Measurements from ENCODE around the gene STK36. TPM values are rescaled to one million over a fixed set of nuclear protein-coding genes. Genes with fewer than 3 reads are reported as not detected.

STK36 gene
- total RNA-seq, 1 experiment from 2014 or later, result 48.6 TPM

DNA sequence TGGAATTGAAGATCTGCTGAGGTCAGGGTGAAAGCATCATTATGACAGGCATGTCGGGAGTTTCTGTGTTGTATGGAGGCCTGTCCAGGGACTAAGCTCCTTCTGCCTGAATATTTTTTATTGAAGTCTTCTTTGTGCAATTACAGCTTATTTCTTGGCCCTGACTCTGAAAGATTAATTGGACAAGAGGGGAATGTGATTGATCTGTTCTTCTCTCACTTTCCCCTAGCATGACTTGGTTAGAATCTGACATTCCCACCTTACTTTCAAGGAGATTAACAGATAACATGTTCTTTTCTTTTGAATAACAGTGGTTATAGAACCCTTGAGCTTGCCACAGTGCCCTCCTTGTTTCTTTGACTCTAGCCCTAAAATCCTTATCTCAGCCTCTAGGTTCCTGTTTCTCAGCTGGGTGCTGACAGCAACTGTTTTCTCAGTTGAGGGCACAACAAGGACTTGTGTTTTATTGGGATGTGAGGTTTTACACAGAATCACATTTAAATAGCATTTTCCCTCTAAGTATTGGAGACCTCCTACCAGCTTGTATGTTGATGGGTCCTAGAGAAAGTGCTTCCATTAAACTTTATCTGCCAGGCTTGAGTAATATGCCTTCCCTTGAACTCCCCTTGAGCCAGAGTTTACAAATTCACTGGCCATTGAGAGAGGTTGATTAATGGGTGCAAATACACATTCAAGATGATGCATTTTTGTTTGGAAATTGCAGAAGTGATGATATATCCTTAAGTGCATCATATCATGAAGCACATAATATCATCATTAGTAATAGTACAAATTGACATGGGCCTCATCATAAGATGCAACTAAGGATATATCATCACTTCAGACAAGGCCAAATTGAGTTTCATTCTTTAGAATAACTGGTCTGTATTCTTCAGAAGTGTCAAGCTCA, 51.2 kb downstream of the STK36 start:
- CTCF ChIA-PET, result no interaction called here
- Histone ChIP-seq H3K27me3 (ENCODE audit: control insufficient read depth, insufficient read depth, low read length) (no peaks in the 10 kb centered on the region), H3K4me3 (ENCODE audit: low read depth in 2 of 2, low read length in 2 of 2) (no peak overlapping the region), H3K27ac (ENCODE audit: low read length) (no peak overlapping the region; the same call in 1 of the 2 replicates), H3K4me1 (ENCODE audit: control insufficient read depth, insufficient read depth, low read length) (peaks cover 18% of the 10 kb centered on the region), H3K9me3 (ENCODE audit: control insufficient read depth, insufficient read depth, low read depth, low read length) (no peaks in the 10 kb centered on the region; the same call in 1 of the 2 replicates), H3K36me3 (ENCODE audit: control insufficient read depth, insufficient read depth, low read length) (no peaks in the 10 kb centered on the region)
- in situ Hi-C loops (cut with HindIII; ENCODE audit: low pct_unique_long_range_greater_than_20kb, low sequenced_read_pairs) (no loop called here), intact Hi-C loops (cut with micrococcal nuclease; ENCODE audit: unreplicated experiment) (no loop called here)
- DNase-seq (ENCODE audit: low read depth, low spot score) (no peak), ATAC-seq (no peak)
- BruUV-seq (replicated peaks), result no TSS peak
- POLR2A ChIA-PET, result no interaction called here
- TF ChIP-seq, protein P1, sequence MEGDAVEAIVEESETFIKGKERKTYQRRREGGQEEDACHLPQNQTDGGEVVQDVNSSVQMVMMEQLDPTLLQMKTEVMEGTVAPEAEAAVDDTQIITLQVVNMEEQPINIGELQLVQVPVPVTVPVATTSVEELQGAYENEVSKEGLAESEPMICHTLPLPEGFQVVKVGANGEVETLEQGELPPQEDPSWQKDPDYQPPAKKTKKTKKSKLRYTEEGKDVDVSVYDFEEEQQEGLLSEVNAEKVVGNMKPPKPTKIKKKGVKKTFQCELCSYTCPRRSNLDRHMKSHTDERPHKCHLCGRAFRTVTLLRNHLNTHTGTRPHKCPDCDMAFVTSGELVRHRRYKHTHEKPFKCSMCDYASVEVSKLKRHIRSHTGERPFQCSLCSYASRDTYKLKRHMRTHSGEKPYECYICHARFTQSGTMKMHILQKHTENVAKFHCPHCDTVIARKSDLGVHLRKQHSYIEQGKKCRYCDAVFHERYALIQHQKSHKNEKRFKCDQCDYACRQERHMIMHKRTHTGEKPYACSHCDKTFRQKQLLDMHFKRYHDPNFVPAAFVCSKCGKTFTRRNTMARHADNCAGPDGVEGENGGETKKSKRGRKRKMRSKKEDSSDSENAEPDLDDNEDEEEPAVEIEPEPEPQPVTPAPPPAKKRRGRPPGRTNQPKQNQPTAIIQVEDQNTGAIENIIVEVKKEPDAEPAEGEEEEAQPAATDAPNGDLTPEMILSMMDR (IDR thresholded peaks at IDR 0.05), result no peak
- TF ChIP-seq, protein P2, sequence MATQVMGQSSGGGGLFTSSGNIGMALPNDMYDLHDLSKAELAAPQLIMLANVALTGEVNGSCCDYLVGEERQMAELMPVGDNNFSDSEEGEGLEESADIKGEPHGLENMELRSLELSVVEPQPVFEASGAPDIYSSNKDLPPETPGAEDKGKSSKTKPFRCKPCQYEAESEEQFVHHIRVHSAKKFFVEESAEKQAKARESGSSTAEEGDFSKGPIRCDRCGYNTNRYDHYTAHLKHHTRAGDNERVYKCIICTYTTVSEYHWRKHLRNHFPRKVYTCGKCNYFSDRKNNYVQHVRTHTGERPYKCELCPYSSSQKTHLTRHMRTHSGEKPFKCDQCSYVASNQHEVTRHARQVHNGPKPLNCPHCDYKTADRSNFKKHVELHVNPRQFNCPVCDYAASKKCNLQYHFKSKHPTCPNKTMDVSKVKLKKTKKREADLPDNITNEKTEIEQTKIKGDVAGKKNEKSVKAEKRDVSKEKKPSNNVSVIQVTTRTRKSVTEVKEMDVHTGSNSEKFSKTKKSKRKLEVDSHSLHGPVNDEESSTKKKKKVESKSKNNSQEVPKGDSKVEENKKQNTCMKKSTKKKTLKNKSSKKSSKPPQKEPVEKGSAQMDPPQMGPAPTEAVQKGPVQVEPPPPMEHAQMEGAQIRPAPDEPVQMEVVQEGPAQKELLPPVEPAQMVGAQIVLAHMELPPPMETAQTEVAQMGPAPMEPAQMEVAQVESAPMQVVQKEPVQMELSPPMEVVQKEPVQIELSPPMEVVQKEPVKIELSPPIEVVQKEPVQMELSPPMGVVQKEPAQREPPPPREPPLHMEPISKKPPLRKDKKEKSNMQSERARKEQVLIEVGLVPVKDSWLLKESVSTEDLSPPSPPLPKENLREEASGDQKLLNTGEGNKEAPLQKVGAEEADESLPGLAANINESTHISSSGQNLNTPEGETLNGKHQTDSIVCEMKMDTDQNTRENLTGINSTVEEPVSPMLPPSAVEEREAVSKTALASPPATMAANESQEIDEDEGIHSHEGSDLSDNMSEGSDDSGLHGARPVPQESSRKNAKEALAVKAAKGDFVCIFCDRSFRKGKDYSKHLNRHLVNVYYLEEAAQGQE (IDR thresholded peaks at IDR 0.05; ENCODE audit: insufficient read depth in 1 of 2, low read depth in 2 of 2, low read length in 1 of 2), result no peak
- TF ChIP-seq SIN3A (IDR thresholded peaks at IDR 0.05; ENCODE audit: borderline replicate concordance, insufficient read depth, low read depth, low read length), result no peak
- TF ChIP-seq POLR2AphosphoS5 (IDR thresholded peaks at IDR 0.05; ENCODE audit: low read depth, low read length), result no peak
- no peak for TF ChIP-seq TCF7L2 (IDR thresholded peaks at IDR 0.05; ENCODE audit: low read depth, low read length)

DNA sequence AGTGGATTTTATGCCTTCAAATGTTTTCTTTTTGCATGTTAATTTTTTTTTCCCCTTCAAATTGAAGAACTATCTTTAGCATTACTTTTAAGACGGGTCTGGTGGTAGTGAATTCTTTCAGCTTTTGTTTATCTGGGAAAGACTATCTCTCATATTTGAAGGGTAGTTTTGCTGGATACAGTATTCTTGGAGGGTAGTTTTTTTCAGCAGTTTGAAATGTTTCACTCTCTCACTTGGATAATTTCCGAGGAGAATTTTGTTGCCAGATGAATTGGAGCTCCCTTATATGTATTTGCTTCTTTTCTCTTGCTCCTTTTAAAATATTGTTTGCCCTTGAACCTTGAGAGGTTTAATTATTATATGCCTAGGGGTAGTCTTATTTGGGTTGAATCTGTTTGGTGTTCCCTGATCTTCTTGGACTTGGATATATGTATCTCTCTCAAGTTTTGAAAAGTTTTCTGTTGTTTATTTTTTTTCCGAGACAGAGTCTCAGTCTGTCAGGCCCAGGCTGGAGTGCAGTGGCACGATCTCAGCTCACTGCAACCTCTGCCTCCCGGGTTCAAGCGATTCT, 54.2 kb downstream of the STK36 start:
- Histone ChIP-seq H3K36me3 (ENCODE audit: control insufficient read depth, insufficient read depth, low read length) (no peaks in the 10 kb centered on the region), H3K9me3 (ENCODE audit: control insufficient read depth, insufficient read depth, low read depth, low read length) (no peaks in the 10 kb centered on the region; the same call in 1 of the 2 replicates), H3K27ac (ENCODE audit: low read length) (no peak overlapping the region), H3K27me3 (ENCODE audit: control insufficient read depth, insufficient read depth, low read length) (no peaks in the 10 kb centered on the region), H3K4me3 (ENCODE audit: low read depth in 2 of 2, low read length in 2 of 2) (no peak overlapping the region), H3K4me1 (ENCODE audit: control insufficient read depth, insufficient read depth, low read length) (peaks cover 11% of the 10 kb centered on the region)
- in situ Hi-C loops (cut with HindIII; ENCODE audit: low pct_unique_long_range_greater_than_20kb, low sequenced_read_pairs) (no loop called here), intact Hi-C loops (cut with micrococcal nuclease; ENCODE audit: unreplicated experiment) (no loop called here)
- no peak for TF ChIP-seq SIN3A (IDR thresholded peaks at IDR 0.05; ENCODE audit: borderline replicate concordance, insufficient read depth, low read depth, low read length)
- no peak for TF ChIP-seq TCF7L2 (IDR thresholded peaks at IDR 0.05; ENCODE audit: low read depth, low read length)
- no peak for TF ChIP-seq POLR2AphosphoS5 (IDR thresholded peaks at IDR 0.05; ENCODE audit: low read depth, low read length)
- TF ChIP-seq, protein P2 (IDR thresholded peaks at IDR 0.05; ENCODE audit: insufficient read depth in 1 of 2, low read depth in 2 of 2, low read length in 1 of 2), result no peak
- BruUV-seq (replicated peaks), result no TSS peak
- POLR2A ChIA-PET, result interaction anchor here (0.9 kb wide), 1 partner anchor 12 kb away, joined by 3 read pairs; no protein-coding TSS in a partner anchor
- no peak for ATAC-seq
- CTCF ChIA-PET, result interaction anchor here (1.5 kb wide), 1 partner anchor 16 kb away, joined by 4 read pairs; no protein-coding TSS in a partner anchor
- DNase-seq (ENCODE audit: low read depth, low spot score), result no peak
